Measurements from ENCODE around the gene CIC. TPM values are rescaled to one million over a fixed set of nuclear protein-coding genes. Genes with fewer than 3 reads are reported as not detected.
A peak's percentile ranks its signal among the peaks of the same experiment; 100 is the strongest.

The CIC gene
- polyA plus RNA-seq, 2 of the 4 experiments (the other 2 are of a cell fraction), result 7.2 to 56.4 TPM

DNA sequence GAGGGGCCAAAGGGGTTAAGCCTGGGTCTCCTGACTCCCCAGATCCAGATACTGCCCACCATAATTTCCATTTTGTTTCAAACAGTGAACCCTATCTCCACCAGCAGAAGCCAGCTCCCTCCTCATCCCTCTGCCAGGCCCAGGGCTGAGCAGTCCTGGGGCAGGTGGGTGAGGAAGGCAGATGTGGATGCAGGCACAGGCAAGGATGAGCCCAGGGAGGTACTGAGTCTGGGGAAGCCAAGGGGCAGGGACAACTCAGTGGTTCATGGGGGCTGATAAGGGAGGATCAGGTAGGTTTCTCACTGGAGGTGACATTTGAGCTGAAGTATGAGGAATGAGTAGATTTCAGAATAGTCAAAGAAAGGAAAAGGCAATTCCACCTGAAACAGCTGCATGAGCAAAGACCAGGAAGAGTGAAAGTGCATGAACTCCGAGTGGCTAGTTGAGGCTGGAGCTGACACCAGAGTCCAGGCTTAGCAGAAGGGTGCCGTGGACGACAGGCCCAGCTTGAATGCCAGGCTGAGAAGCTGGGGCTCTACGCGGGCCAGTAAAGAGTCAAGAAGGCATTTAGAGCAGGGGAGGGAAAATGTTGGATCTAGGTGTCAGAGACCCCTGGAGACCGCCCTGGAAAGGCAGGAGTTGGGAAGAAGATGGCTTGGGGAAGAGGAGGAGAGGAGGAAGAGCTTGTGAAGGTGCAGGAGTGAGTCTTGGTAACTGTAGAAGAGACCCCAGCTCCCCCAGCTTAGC is 10.3 kb downstream of the CIC start:
- peak; percentile 74 for FAIRE-seq
- Histone ChIP-seq H3K27ac (peak overlapping the region; percentile 94 to 98), H3K9me3 (no peaks in the 10 kb centered on the region), H3K4me1 (peaks cover 48% of the 10 kb centered on the region), H3K4me2 (peak overlapping the region; percentile 100), H3K4me3 (peak overlapping the region; percentile 77)
- ATAC-seq, result peak in 1 of 2 experiments; percentile 4; a peak in 3 of 6 replicates
- CTCF ChIA-PET, result interaction anchor here (0.6 to 14.6 kb wide), 37 partner anchors 8 to 1543 kb away, joined by 3 to 373 read pairs (median 4); partner anchors contain the start of genes CIC, ERF, GSK3A and PAFAH1B3
- DNase-seq (ENCODE audit: low read depth in 1 of 2, low spot score in 1 of 2), result no peak
- POLR2A ChIA-PET, result interaction anchor here (0.6 to 5.6 kb wide), 7 partner anchors 9 to 166 kb away, joined by 3 to 56 read pairs (median 8); partner anchors contain the start of genes CIC, ERF and GSK3A
- 18% methylated on average over 6 of the region's 6 CpGs for WGBS (ENCODE audit: missing lambda C conversion rate)
- TF ChIP-seq, protein P1, sequence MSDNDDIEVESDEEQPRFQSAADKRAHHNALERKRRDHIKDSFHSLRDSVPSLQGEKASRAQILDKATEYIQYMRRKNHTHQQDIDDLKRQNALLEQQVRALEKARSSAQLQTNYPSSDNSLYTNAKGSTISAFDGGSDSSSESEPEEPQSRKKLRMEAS (IDR thresholded peaks at IDR 0.05), result no peak
- TF ChIP-seq, protein P2, sequence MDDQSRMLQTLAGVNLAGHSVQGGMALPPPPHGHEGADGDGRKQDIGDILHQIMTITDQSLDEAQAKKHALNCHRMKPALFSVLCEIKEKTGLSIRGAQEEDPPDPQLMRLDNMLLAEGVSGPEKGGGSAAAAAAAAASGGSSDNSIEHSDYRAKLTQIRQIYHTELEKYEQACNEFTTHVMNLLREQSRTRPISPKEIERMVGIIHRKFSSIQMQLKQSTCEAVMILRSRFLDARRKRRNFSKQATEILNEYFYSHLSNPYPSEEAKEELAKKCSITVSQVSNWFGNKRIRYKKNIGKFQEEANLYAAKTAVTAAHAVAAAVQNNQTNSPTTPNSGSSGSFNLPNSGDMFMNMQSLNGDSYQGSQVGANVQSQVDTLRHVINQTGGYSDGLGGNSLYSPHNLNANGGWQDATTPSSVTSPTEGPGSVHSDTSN (IDR thresholded peaks at IDR 0.05), result 0 out of 2 replicates have a peak, but pooled peaks have one; percentile 19

DNA sequence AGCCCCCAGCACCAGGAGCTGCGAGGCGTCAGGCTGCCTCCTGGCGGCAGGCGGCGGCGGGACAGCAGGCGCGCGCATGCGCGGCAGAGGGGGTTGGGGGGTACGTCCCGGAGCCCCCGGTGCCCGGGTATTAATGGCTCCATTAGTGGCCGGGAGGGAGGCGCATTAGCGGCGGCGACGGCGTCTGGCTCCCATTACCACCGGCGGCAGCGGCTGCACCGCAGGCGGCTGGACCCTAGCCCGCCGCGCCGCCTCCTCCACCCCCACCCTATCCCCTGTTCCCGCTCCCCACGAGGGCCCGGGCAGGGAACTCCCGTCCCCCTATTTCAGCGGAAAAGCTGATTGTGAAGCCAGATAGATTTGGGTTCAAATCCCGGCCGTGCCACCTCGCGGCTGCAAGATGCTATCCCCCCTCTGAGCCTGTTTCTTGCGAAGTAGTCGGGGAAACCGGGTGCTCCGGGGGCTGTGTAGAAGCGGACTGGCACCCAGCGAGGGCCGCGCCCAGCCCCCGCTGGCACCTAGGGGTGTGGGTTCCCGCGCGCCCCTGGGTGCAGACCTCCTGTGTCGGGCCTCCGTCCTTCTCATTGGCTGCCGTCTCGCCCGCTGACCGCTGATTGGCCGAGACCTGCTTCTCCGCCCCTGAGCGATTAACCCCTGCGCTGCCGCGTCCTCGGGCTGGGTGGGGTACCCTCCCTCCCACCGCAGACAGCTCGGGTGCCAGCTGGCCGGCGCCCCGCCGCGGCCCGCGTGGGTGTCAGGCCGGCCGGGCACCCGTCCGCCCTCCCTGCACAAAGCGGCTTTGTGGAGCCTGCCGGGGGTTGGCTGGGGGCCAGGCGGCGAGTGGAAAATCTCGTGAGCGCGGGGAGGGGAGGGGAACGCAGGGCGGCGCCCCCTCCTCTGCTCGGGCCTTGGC is 11.1 kb downstream of the CIC start:
- WGBS (ENCODE audit: missing lambda C conversion rate), result 1% methylated on average over 71 of the region's 89 CpGs
- peak; percentile 46 to 84 for ATAC-seq
- TF ChIP-seq FOSB (CRISPR knock-in tag; IDR thresholded peaks at IDR 0.05), result no peak
- TF ChIP-seq CHD4 (IDR thresholded peaks at IDR 0.05; ENCODE audit: borderline replicate concordance), result no peak
- no peak for TF ChIP-seq CBX2 (IDR thresholded peaks at IDR 0.05; ENCODE audit: borderline replicate concordance, low read depth)
- TF ChIP-seq CEBPB (IDR thresholded peaks at IDR 0.05), result no peak; a peak in 1 of 4 replicates
- TF ChIP-seq POLR2AphosphoS2 (conservative IDR thresholded peaks at IDR 0.05; ENCODE audit: low read length), result no peak
- peak; percentile 4; the same call in 1 of the 2 replicates for TF ChIP-seq KDM5A (IDR thresholded peaks at IDR 0.05)
- no peak for TF ChIP-seq ZSCAN20 (CRISPR knock-in tag; IDR thresholded peaks at IDR 0.05)
- no peak for TF ChIP-seq BHLHE40 (IDR thresholded peaks at IDR 0.05; ENCODE audit: low read depth, low read length)
- TF ChIP-seq EP300 (IDR thresholded peaks at IDR 0.05), result no peak; a peak in 1 of 5 replicates
- TF ChIP-seq, protein P3, sequence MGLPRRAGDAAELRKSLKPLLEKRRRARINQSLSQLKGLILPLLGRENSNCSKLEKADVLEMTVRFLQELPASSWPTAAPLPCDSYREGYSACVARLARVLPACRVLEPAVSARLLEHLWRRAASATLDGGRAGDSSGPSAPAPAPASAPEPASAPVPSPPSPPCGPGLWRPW (IDR thresholded peaks at IDR 0.05), result no peak
- TF ChIP-seq EHF (CRISPR knock-in tag; IDR thresholded peaks at IDR 0.05), result no peak
- TF ChIP-seq ZNF302 (CRISPR knock-in tag; IDR thresholded peaks at IDR 0.05), result no peak
- TF ChIP-seq, protein P2 (IDR thresholded peaks at IDR 0.05), result peak; percentile 62
- peak; percentile 45 to 91; a peak in 3 of 5 replicates for TF ChIP-seq JUN (IDR thresholded peaks at IDR 0.05)
- TF ChIP-seq MYC (IDR thresholded peaks at IDR 0.05; ENCODE audit: borderline replicate concordance, low read length), result peak; percentile 38; the same call in 1 of the 2 replicates
- no peak for TF ChIP-seq SREBF2 (IDR thresholded peaks at IDR 0.05)
- TF ChIP-seq ZFP36 (IDR thresholded peaks at IDR 0.05; ENCODE audit: borderline replicate concordance, partially characterized antibody), result no peak
- TF ChIP-seq FOSL2 (IDR thresholded peaks at IDR 0.05), result no peak
- 0 out of 2 replicates have a peak, but pooled peaks have one; percentile 7 for TF ChIP-seq FOSL2 (CRISPR knock-in tag; IDR thresholded peaks at IDR 0.05)
- TF ChIP-seq TFCP2L1 (CRISPR knock-in tag; IDR thresholded peaks at IDR 0.05), result peak; percentile 90
- TF ChIP-seq POLR2A (IDR thresholded peaks at IDR 0.05; ENCODE audit: low read length), result peak; percentile 60
- peak; percentile 70 to 85; a peak in 4 of 5 replicates for TF ChIP-seq RAD21 (conservative IDR thresholded peaks at IDR 0.05 in 1 of 2, IDR thresholded peaks at IDR 0.05 in 1 of 2)
- TF ChIP-seq, protein P4, sequence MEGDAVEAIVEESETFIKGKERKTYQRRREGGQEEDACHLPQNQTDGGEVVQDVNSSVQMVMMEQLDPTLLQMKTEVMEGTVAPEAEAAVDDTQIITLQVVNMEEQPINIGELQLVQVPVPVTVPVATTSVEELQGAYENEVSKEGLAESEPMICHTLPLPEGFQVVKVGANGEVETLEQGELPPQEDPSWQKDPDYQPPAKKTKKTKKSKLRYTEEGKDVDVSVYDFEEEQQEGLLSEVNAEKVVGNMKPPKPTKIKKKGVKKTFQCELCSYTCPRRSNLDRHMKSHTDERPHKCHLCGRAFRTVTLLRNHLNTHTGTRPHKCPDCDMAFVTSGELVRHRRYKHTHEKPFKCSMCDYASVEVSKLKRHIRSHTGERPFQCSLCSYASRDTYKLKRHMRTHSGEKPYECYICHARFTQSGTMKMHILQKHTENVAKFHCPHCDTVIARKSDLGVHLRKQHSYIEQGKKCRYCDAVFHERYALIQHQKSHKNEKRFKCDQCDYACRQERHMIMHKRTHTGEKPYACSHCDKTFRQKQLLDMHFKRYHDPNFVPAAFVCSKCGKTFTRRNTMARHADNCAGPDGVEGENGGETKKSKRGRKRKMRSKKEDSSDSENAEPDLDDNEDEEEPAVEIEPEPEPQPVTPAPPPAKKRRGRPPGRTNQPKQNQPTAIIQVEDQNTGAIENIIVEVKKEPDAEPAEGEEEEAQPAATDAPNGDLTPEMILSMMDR (IDR thresholded peaks at IDR 0.05), result peak; percentile 90
- TF ChIP-seq RNF2 (IDR thresholded peaks at IDR 0.05; ENCODE audit: borderline replicate concordance, low read depth), result no peak
- TF ChIP-seq NFE2L2 (conservative IDR thresholded peaks at IDR 0.05; ENCODE audit: low read length), result no peak
- TF ChIP-seq HDAC2 (IDR thresholded peaks at IDR 0.05), result peak; percentile 11; the same call in 1 of the 2 replicates
- TF ChIP-seq GATA3 (IDR thresholded peaks at IDR 0.05; ENCODE audit: borderline replicate concordance), result peak; percentile 56
- TF ChIP-seq KDM1A (IDR thresholded peaks at IDR 0.05; ENCODE audit: low read depth), result no peak
- TF ChIP-seq TP53 (CRISPR knock-in tag; IDR thresholded peaks at IDR 0.05), result peak; percentile 87; the same call in 1 of the 2 replicates

More for the DNA sequence above, 11.1 kb downstream of the CIC start:
- peak; percentile 96 to 100 for DNase-seq (ENCODE audit: low read depth in 1 of 2, low spot score in 1 of 2)
- Histone ChIP-seq H3K4me1 (peaks cover 55% of the 10 kb centered on the region), H3K27ac (peak overlapping the region; percentile 94 to 98), H3K4me2 (peak overlapping the region; percentile 100), H3K9me3 (no peaks in the 10 kb centered on the region), H3K4me3 (peak overlapping the region; percentile 77)
- ChIA-PET POLR2A (interaction anchor here (0.6 to 5.6 kb wide), 6 partner anchors 10 to 166 kb away, joined by 3 to 56 read pairs (median 10); partner anchors contain the start of genes CIC, ERF and GSK3A), CTCF (interaction anchor here (0.6 to 14.6 kb wide), 35 partner anchors 8 to 1544 kb away, joined by 3 to 373 read pairs (median 4); partner anchors contain the start of genes CIC, ERF, GSK3A and PAFAH1B3)
- FAIRE-seq, result peak; percentile 98

Measured in A549 (cell line).